Activated T-helper 17 cell treated with anti-CD3 and anti-CD28 coated beads, Interleukin-2, amount 50 U/mL, for 72 hours (primary cell): ENCODE data around the gene HEXIM1. TPM values are rescaled to one million over a fixed set of nuclear protein-coding genes. Genes with fewer than 3 reads are reported as not detected.
A peak's percentile ranks its signal among the peaks of the same experiment; 100 is the strongest.

Experiments used
- ATAC-seq: fragments of 150-1000 bp; cut with Tn5 transposase; replicated peaks from 2 replicates; pipeline ENCODE4 v1.10.0; 2021; ENCODE audit warnings: mild to moderate bottlenecking, moderate library complexity
- H3K27ac Mint-ChIP-seq: one replicate; pipeline ENCODE4 v1.8.0; 2022; ENCODE audit warnings: mixed read lengths
- H3K27me3 Mint-ChIP-seq: one replicate; pipeline ENCODE4 v1.8.0; 2022; ENCODE audit warnings: mixed read lengths
- H3K36me3 Mint-ChIP-seq: one replicate; pipeline ENCODE4 v1.8.0; 2022; ENCODE audit warnings: low read depth, mild to moderate bottlenecking, mixed read lengths
- H3K4me1 Mint-ChIP-seq: one replicate; pipeline ENCODE4 v1.8.0; 2022; ENCODE audit warnings: mixed read lengths
- H3K4me3 Mint-ChIP-seq: one replicate; pipeline ENCODE4 v1.8.0; 2022; ENCODE audit warnings: mild to moderate bottlenecking, mixed read lengths
- H3K9me3 Mint-ChIP-seq: one replicate; pipeline ENCODE4 v1.8.0; 2022; ENCODE audit warnings: mixed read lengths
- total RNA-seq, 2 donors: library from RNA; stranded (reverse); gene quantifications; one replicate each; pipeline ENCODE4 v1.2.3, GENCODE V29; 2022

HEXIM1 gene
- total RNA-seq, 2 donors from 2014 or later: 45.9 to 66.4 TPM

- ATAC-seq: no peak
- no peak overlapping the region for H3K4me3 Mint-ChIP-seq
- no peaks in the 10 kb centered on the region for H3K27me3 Mint-ChIP-seq
- H3K36me3 Mint-ChIP-seq: no peaks in the 10 kb centered on the region
- H3K4me1 Mint-ChIP-seq: no peaks in the 10 kb centered on the region
- H3K27ac Mint-ChIP-seq: no peak overlapping the region
- no peaks in the 10 kb centered on the region for H3K9me3 Mint-ChIP-seq
Measured at GRCh38 chr17:45184144-45184543, 35.9 kb downstream of the HEXIM1 start.

GRCh38 chr17:45186801-45187354 is 38.6 kb downstream of the HEXIM1 start:
- Mint-ChIP-seq H3K9me3 (no peaks in the 10 kb centered on the region), H3K4me3 (no peak overlapping the region), H3K4me1 (no peaks in the 10 kb centered on the region), H3K27me3 (no peaks in the 10 kb centered on the region), H3K36me3 (no peaks in the 10 kb centered on the region), H3K27ac (no peak overlapping the region)
- no peak for ATAC-seq

- Mint-ChIP-seq H3K27ac (no peak overlapping the region), H3K9me3 (no peaks in the 10 kb centered on the region), H3K36me3 (no peaks in the 10 kb centered on the region), H3K4me3 (no peak overlapping the region), H3K4me1 (no peaks in the 10 kb centered on the region), H3K27me3 (no peaks in the 10 kb centered on the region)
- ATAC-seq: no peak
Measured at GRCh38 chr17:45189009-45189408, 40.7 kb downstream of the HEXIM1 start.

- no peaks in the 10 kb centered on the region for H3K36me3 Mint-ChIP-seq
- H3K9me3 Mint-ChIP-seq: no peaks in the 10 kb centered on the region
- H3K4me1 Mint-ChIP-seq: no peaks in the 10 kb centered on the region
- H3K27ac Mint-ChIP-seq: no peak overlapping the region
- no peaks in the 10 kb centered on the region for H3K27me3 Mint-ChIP-seq
- no peak for ATAC-seq
- H3K4me3 Mint-ChIP-seq: no peak overlapping the region
Measured at GRCh38 chr17:45190503-45191255, 42.4 kb downstream of the HEXIM1 start.

- H3K27ac Mint-ChIP-seq: no peak overlapping the region
- H3K27me3 Mint-ChIP-seq: no peaks in the 10 kb centered on the region
- H3K4me3 Mint-ChIP-seq: no peak overlapping the region
- no peaks in the 10 kb centered on the region for H3K4me1 Mint-ChIP-seq
- H3K9me3 Mint-ChIP-seq: no peaks in the 10 kb centered on the region
- no peaks in the 10 kb centered on the region for H3K36me3 Mint-ChIP-seq
- no peak for ATAC-seq
Measured at GRCh38 chr17:45195424-45195823, 47.1 kb downstream of the HEXIM1 start.

- no peak overlapping the region for H3K4me3 Mint-ChIP-seq
- no peaks in the 10 kb centered on the region for H3K4me1 Mint-ChIP-seq
- ATAC-seq: no peak
- H3K36me3 Mint-ChIP-seq: no peaks in the 10 kb centered on the region
- H3K27ac Mint-ChIP-seq: peak overlapping the region; percentile 46
- no peaks in the 10 kb centered on the region for H3K9me3 Mint-ChIP-seq
- no peaks in the 10 kb centered on the region for H3K27me3 Mint-ChIP-seq
Measured at GRCh38 chr17:45197108-45197507, 48.8 kb downstream of the HEXIM1 start.

- H3K36me3 Mint-ChIP-seq: no peaks in the 10 kb centered on the region
- ATAC-seq: peak; percentile 100
- H3K27me3 Mint-ChIP-seq: no peaks in the 10 kb centered on the region
- no peak overlapping the region for H3K27ac Mint-ChIP-seq
- no peaks in the 10 kb centered on the region for H3K9me3 Mint-ChIP-seq
- no peak overlapping the region for H3K4me3 Mint-ChIP-seq
- H3K4me1 Mint-ChIP-seq: no peaks in the 10 kb centered on the region
Measured at GRCh38 chr17:45197555-45198334, 49.5 kb downstream of the HEXIM1 start.

GRCh38 chr17:45200701-45201100 is 52.4 kb downstream of the HEXIM1 start:
- Mint-ChIP-seq H3K36me3 (no peaks in the 10 kb centered on the region), H3K4me3 (no peak overlapping the region), H3K27me3 (no peaks in the 10 kb centered on the region), H3K9me3 (no peaks in the 10 kb centered on the region), H3K27ac (no peak overlapping the region), H3K4me1 (no peaks in the 10 kb centered on the region)
- no peak for ATAC-seq

GRCh38 chr17:45201457-45201856 is 53.2 kb downstream of the HEXIM1 start:
- Mint-ChIP-seq H3K36me3 (no peaks in the 10 kb centered on the region), H3K4me3 (no peak overlapping the region), H3K4me1 (no peaks in the 10 kb centered on the region), H3K27me3 (no peaks in the 10 kb centered on the region), H3K9me3 (no peaks in the 10 kb centered on the region), H3K27ac (no peak overlapping the region)
- no peak for ATAC-seq

Other genes with a start within 250 kb of the HEXIM1 start
- gene EFTUD2, start 249.0 kb upstream of the HEXIM1 start, total RNA-seq: 100 to 1,000 TPM; 105 to 215 TPM
- gene GFAP, start 233.0 kb upstream of the HEXIM1 start, total RNA-seq: not detected
- gene KIF18B, start 200.7 kb upstream of the HEXIM1 start, total RNA-seq: 10 to 100 TPM; 37.7 to 51.5 TPM
- under 1 TPM; 0.32 to 0.34 TPM for gene C1QL1, start 180.2 kb upstream of the HEXIM1 start, total RNA-seq
- gene DCAKD, start 96.8 kb upstream of the HEXIM1 start, total RNA-seq: 10 to 100 TPM; 36.5 to 36.6 TPM
- gene NMT1, start 87.2 kb upstream of the HEXIM1 start, total RNA-seq: 100 to 1,000 TPM; 101 to 120 TPM
- gene PLCD3, start 16.0 kb upstream of the HEXIM1 start, total RNA-seq: 1 to 10 TPM; 3.1 to 6.5 TPM
- gene ACBD4, start 12.8 kb upstream of the HEXIM1 start, total RNA-seq: 10 to 100 TPM in 1 of 2 donors, 1 to 10 TPM in 1; 9.8 to 12.6 TPM
- gene HEXIM2, start 13.4 kb downstream of the HEXIM1 start, total RNA-seq: 1 to 10 TPM; 6.1 to 8.5 TPM
- gene FMNL1, start 73.4 kb downstream of the HEXIM1 start, total RNA-seq: 100 to 1,000 TPM; 262 to 496 TPM
- gene SPATA32, start 113.6 kb downstream of the HEXIM1 start, total RNA-seq: under 1 TPM; 0.13 to 0.32 TPM
- 10 to 100 TPM; 36.3 to 49.5 TPM for gene MAP3K14, start 168.5 kb downstream of the HEXIM1 start, total RNA-seq